ENCODE measurements around the gene TNFRSF6B.

DNA sequence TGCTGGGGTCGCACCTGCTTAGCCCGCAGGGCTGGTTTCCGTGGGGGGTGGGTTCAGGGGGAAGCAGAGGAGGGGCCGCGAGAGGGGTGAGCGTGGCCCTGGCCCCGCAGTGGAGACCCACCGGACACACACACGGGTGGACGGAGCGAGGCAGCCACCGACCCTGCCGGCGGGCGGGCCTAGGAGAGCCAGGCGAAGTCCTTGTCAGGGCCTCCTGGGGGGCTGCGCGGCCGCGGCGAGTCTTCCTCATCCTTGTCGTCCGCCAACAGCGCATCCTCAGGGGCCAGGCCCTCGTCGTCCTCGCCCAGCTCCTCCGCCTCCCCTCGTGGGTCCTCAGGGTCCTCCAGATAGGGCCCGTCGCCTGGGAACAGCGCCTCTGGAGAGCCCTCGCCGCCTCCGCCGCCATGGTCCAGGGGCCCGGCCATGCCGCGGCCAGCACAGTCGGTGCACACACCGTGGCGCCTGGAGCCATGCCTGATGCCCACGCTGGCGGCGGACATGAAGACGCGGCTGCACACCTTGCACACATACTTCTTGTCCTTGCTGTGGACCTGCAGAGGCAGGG is 50.4 kb downstream of the TNFRSF6B start:
- TF ChIP-seq CTCF (conservative IDR thresholded peaks at IDR 0.05; ENCODE audit: low read length) = no peak
- TF ChIP-seq EZH2phosphoT487 (IDR thresholded peaks at IDR 0.05; ENCODE audit: borderline replicate concordance, low read depth, low read length) = no peak

All from OCI-LY7 (cell line).